ENCODE data around the gene HSF5. TPM values are rescaled to one million over a fixed set of nuclear protein-coding genes. Genes with fewer than 3 reads are reported as not detected.

HSF5 gene
- total and polyA plus RNA-seq, 2 of the 13 experiments (the other 11 are each of a cell fraction or from before 2014, with no cell fraction given) = not detected

DNA sequence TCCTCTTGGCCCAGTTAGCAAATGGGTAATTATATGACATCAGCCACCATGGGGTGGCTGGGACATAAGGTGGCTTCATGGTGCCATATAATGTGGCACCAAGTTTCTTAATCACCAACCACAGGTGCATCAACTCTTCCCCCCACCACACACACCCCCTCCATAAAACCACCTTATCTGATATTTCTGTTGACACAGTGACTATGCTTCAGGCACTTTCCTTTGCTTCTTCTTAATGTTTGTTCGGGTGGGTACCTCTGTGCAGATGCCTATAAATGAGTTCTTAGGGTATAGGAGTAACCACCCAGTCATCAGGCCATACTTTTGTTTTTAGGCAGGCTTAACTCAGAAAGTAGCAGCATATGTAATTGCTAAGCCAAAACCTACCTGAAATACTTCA lies 100.4 kb downstream of the HSF5 start:
- FAIRE-seq = no peak
- peaks cover 95% of the 10 kb centered on the region for H3K79me2 ChIP-seq (ENCODE audit: insufficient read depth, low read length)
- H3K9me3 ChIP-seq (ENCODE audit: low read length) = no peaks in the 10 kb centered on the region
- intact Hi-C loops (cut with micrococcal nuclease; ENCODE audit: unreplicated experiment) (no loop called here), in situ Hi-C loops (cut with HindIII; ENCODE audit: extremely low pct_ligation_motif_present, low pct_unique_long_range_greater_than_20kb) (no loop called here)
- ChIA-PET CTCF (ENCODE audit: low intra/inter-chr PET ratio, low total read pairs) (no interaction called here), POLR2A (interaction anchor here (2.2 to 6.3 kb wide), 3 partner anchors 7 to 35 kb away, joined by 6 to 103 read pairs (median 58); partner anchors contain the start of gene SUPT4H1)
- peaks cover 97% of the 10 kb centered on the region for H3K4me1 ChIP-seq (ENCODE audit: insufficient read depth, low read length)
- H4K20me1 ChIP-seq (ENCODE audit: insufficient read depth, low read length) = no peaks in the 10 kb centered on the region
- H3K4me3 ChIP-seq (replicated peaks in 1 of 3; ENCODE audit: insufficient read depth in 1 of 3, low read depth in 2 of 3, low read length in 3 of 3) = no peak overlapping the region; a peak in 1 of 6 replicates
- no peak overlapping the region for H3K4me2 ChIP-seq (ENCODE audit: low read depth, low read length)
- no peak for DNase-seq (ENCODE audit: low spot score)
- no peaks in the 10 kb centered on the region for H3K27me3 ChIP-seq (ENCODE audit: control insufficient read depth in 1 of 2, insufficient read depth in 2 of 2, low read length in 2 of 2)
- no TSS peak for BruUV-seq (replicated peaks)
- peaks cover 4 to 29% of the 10 kb centered on the region in 2 experiments; a peak in 4 of 5 replicates for H3K36me3 ChIP-seq (replicated peaks in 1 of 2; ENCODE audit: control insufficient read depth in 1 of 2, insufficient read depth in 2 of 2, low read length in 2 of 2)
- no peak overlapping the region for H2AFZ ChIP-seq (ENCODE audit: low read length)
- 72% methylated on average over 1 of the region's 1 CpG for WGBS (ENCODE audit: low lambda C conversion rate)
- H3K27ac ChIP-seq (ENCODE audit: extremely low read length, insufficient read depth, low read length) = peak overlapping the region; percentile 93
- H3K9ac ChIP-seq (ENCODE audit: insufficient read depth, low read depth, low read length) = no peak overlapping the region
- no peak for ATAC-seq
- TF ChIP-seq PRPF4 (IDR thresholded peaks at IDR 0.05; ENCODE audit: low read depth, low read length, poor library complexity, severe bottlenecking) = no peak
- 0 out of 2 replicates have a peak, but pooled peaks have one; percentile 13 for TF ChIP-seq SAP130 (CRISPR knock-in tag; IDR thresholded peaks at IDR 0.05; ENCODE audit: low read depth)
- TF ChIP-seq HMG20A (CRISPR knock-in tag; IDR thresholded peaks at IDR 0.05; ENCODE audit: borderline replicate concordance) = peak; percentile 21; the same call in 1 of the 2 replicates
- TF ChIP-seq FOSL2 (CRISPR knock-in tag; IDR thresholded peaks at IDR 0.05) = peak; percentile 56
- TF ChIP-seq, protein P1, sequence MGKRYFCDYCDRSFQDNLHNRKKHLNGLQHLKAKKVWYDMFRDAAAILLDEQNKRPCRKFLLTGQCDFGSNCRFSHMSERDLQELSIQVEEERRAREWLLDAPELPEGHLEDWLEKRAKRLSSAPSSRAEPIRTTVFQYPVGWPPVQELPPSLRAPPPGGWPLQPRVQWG (CRISPR knock-in tag; IDR thresholded peaks at IDR 0.05; ENCODE audit: borderline replicate concordance, low read depth) = no peak
- TF ChIP-seq FOXA1 (IDR thresholded peaks at IDR 0.05) = no peak
- TF ChIP-seq FOXA1 (CRISPR knock-in tag; IDR thresholded peaks at IDR 0.05) = peak; percentile 37; the same call in 1 of the 2 replicates
- peak in 1 of 2 experiments; percentile 51; a peak in 2 of 4 replicates for TF ChIP-seq EP300 (IDR thresholded peaks at IDR 0.05; ENCODE audit: low read depth in 2 of 2, low read length in 2 of 2)
- no peak; the same call in 1 of the 2 replicates for TF ChIP-seq EP300 (CRISPR knock-in tag; IDR thresholded peaks at IDR 0.05; ENCODE audit: borderline replicate concordance)
- no peak for TF ChIP-seq IRX3 (CRISPR knock-in tag; IDR thresholded peaks at IDR 0.05; ENCODE audit: borderline replicate concordance, low read depth)
- peak; percentile 53; the same call in 1 of the 2 replicates for TF ChIP-seq ZNF644 (CRISPR knock-in tag; IDR thresholded peaks at IDR 0.05; ENCODE audit: low read depth)
- TF ChIP-seq, protein P2, sequence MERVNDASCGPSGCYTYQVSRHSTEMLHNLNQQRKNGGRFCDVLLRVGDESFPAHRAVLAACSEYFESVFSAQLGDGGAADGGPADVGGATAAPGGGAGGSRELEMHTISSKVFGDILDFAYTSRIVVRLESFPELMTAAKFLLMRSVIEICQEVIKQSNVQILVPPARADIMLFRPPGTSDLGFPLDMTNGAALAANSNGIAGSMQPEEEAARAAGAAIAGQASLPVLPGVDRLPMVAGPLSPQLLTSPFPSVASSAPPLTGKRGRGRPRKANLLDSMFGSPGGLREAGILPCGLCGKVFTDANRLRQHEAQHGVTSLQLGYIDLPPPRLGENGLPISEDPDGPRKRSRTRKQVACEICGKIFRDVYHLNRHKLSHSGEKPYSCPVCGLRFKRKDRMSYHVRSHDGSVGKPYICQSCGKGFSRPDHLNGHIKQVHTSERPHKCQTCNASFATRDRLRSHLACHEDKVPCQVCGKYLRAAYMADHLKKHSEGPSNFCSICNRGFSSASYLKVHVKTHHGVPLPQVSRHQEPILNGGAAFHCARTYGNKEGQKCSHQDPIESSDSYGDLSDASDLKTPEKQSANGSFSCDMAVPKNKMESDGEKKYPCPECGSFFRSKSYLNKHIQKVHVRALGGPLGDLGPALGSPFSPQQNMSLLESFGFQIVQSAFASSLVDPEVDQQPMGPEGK (CRISPR knock-in tag; IDR thresholded peaks at IDR 0.05) = peak; percentile 75
- TF ChIP-seq, protein P3, sequence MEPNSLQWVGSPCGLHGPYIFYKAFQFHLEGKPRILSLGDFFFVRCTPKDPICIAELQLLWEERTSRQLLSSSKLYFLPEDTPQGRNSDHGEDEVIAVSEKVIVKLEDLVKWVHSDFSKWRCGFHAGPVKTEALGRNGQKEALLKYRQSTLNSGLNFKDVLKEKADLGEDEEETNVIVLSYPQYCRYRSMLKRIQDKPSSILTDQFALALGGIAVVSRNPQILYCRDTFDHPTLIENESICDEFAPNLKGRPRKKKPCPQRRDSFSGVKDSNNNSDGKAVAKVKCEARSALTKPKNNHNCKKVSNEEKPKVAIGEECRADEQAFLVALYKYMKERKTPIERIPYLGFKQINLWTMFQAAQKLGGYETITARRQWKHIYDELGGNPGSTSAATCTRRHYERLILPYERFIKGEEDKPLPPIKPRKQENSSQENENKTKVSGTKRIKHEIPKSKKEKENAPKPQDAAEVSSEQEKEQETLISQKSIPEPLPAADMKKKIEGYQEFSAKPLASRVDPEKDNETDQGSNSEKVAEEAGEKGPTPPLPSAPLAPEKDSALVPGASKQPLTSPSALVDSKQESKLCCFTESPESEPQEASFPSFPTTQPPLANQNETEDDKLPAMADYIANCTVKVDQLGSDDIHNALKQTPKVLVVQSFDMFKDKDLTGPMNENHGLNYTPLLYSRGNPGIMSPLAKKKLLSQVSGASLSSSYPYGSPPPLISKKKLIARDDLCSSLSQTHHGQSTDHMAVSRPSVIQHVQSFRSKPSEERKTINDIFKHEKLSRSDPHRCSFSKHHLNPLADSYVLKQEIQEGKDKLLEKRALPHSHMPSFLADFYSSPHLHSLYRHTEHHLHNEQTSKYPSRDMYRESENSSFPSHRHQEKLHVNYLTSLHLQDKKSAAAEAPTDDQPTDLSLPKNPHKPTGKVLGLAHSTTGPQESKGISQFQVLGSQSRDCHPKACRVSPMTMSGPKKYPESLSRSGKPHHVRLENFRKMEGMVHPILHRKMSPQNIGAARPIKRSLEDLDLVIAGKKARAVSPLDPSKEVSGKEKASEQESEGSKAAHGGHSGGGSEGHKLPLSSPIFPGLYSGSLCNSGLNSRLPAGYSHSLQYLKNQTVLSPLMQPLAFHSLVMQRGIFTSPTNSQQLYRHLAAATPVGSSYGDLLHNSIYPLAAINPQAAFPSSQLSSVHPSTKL (CRISPR knock-in tag; IDR thresholded peaks at IDR 0.05) = peak; percentile 12; the same call in 1 of the 2 replicates
- TF ChIP-seq SOX13 (IDR thresholded peaks at IDR 0.05) = no peak
- peak in 1 of 2 experiments; percentile 15; a peak in 1 of 4 replicates for TF ChIP-seq SOX13 (CRISPR knock-in tag; conservative IDR thresholded peaks at IDR 0.05 in 1 of 2, IDR thresholded peaks at IDR 0.05 in 1 of 2)
- peak; percentile 36; the same call in 1 of the 2 replicates for TF ChIP-seq FOXA3 (CRISPR knock-in tag; IDR thresholded peaks at IDR 0.05)
- no peak for TF ChIP-seq TRIM22 (IDR thresholded peaks at IDR 0.05)
- no peak for TF ChIP-seq AHR (CRISPR knock-in tag; IDR thresholded peaks at IDR 0.05)

Data from HepG2 (cell line).